Liver (tissue), 3 donors: ENCODE results near the gene PLCB1.

Experiments
- CTCF ChIP-seq: fragments of 150-350 bp; IDR thresholded peaks from 2 replicates; pipeline ENCODE4 v1.5.1; 2017; ENCODE audit warnings: improper control_type of control experiment, low read depth, low read length; ENCODE audit not compliant: missing input control
- EGR1 ChIP-seq, 2 donors: IDR thresholded peaks; 2 replicates each; pipeline ENCODE4 v1.6.1; 2016 to 2018; ENCODE audit warnings: antibody characterized with exemption in 2 of 2, low read depth in 2 of 2
- GABPA ChIP-seq, 2 donors: IDR thresholded peaks in 1 of 2; conservative IDR thresholded peaks in 1 of 2; 2 replicates each; pipeline ENCODE4 v1.6.1; 2016; ENCODE audit warnings: antibody characterized with exemption in 2 of 2, mild to moderate bottlenecking in 1 of 2, moderate library complexity in 1 of 2
- HNF4A ChIP-seq, 2 donors: conservative IDR thresholded peaks; 2 replicates each; pipeline ENCODE4 v1.6.1; 2016; ENCODE audit warnings: antibody characterized with exemption in 2 of 2, mild to moderate bottlenecking in 2 of 2
- HNF4G ChIP-seq: IDR thresholded peaks from 2 replicates; pipeline ENCODE4 v1.6.1; 2016; ENCODE audit warnings: antibody characterized with exemption
- JUND ChIP-seq, 2 donors: IDR thresholded peaks; 2 replicates each; pipeline ENCODE4 v1.6.1; 2016; ENCODE audit warnings: antibody characterized with exemption in 2 of 2
- RAD21 ChIP-seq, 2 donors: IDR thresholded peaks; 2 replicates each; pipeline ENCODE4 v1.6.1; 2016; ENCODE audit warnings: antibody characterized with exemption in 2 of 2, mild to moderate bottlenecking in 2 of 2
- REST ChIP-seq: IDR thresholded peaks from 2 replicates; pipeline ENCODE4 v1.6.1; 2016; ENCODE audit warnings: antibody characterized with exemption, mild to moderate bottlenecking
- RXRA ChIP-seq, 2 donors: IDR thresholded peaks; 2 replicates each; pipeline ENCODE4 v1.6.1; 2017 to 2018; ENCODE audit warnings: antibody characterized with exemption in 2 of 2, mild to moderate bottlenecking in 1 of 2
- SP1 ChIP-seq: IDR thresholded peaks from 2 replicates; pipeline ENCODE4 v1.6.1; 2018; ENCODE audit warnings: antibody characterized with exemption, mild to moderate bottlenecking
- TAF1 ChIP-seq: conservative IDR thresholded peaks from 2 replicates; pipeline ENCODE4 v1.6.1; 2016; ENCODE audit warnings: antibody characterized with exemption, mild to moderate bottlenecking
- ZBTB33 ChIP-seq: IDR thresholded peaks from 2 replicates; pipeline ENCODE4 v1.6.1; 2016; ENCODE audit warnings: antibody characterized with exemption
- TF ChIP-seq, protein P1 (sequence below): IDR thresholded peaks from 2 replicates; pipeline ENCODE4 v1.6.1; 2016; ENCODE audit warnings: antibody characterized with exemption
- TF ChIP-seq, protein P2 (sequence below): IDR thresholded peaks from 2 replicates; pipeline ENCODE4 v1.6.1; 2016; ENCODE audit warnings: antibody characterized with exemption
- donor health status: healthy.
- donor health status: healthy.

DNA sequence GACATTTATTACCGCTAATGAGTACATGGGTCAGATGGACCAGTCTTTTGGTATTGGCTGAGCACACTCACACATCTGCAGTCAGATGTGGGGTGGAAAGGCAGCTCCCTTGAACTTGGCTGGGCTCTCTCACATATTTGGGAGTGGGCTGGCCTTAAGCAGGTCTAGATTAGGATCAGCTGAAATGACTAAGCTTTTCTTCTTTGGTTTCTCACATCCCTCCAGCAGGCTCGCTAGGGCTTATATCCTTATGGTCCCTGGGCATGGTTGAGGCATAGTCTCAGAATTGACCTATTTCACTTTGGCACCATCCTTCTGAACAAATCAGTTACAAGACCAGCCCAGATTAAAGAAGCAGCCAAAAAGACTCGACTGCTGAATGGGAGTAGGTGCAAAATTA lies 14.4 kb upstream of the PLCB1 start:
- no peak for TF ChIP-seq CTCF
- TF ChIP-seq GABPA (IDR thresholded peaks at IDR 0.05 in 1 of 2, conservative IDR thresholded peaks at IDR 0.05 in 1 of 2) = no peak
- no peak for TF ChIP-seq EGR1 (IDR thresholded peaks at IDR 0.05; ENCODE audit: low read depth in 2 of 2)
- TF ChIP-seq TAF1 = no peak
- TF ChIP-seq REST = no peak
- no peak for TF ChIP-seq RXRA (IDR thresholded peaks at IDR 0.05)
- TF ChIP-seq JUND (IDR thresholded peaks at IDR 0.05) = no peak
- TF ChIP-seq RAD21 (IDR thresholded peaks at IDR 0.05) = no peak
- no peak for TF ChIP-seq ZBTB33
- TF ChIP-seq, protein P1, sequence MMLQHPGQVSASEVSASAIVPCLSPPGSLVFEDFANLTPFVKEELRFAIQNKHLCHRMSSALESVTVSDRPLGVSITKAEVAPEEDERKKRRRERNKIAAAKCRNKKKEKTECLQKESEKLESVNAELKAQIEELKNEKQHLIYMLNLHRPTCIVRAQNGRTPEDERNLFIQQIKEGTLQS = no peak
- TF ChIP-seq SP1 = no peak
- no peak for TF ChIP-seq HNF4A (conservative IDR thresholded peaks at IDR 0.05)
- no peak for TF ChIP-seq HNF4G
- TF ChIP-seq, protein P2, sequence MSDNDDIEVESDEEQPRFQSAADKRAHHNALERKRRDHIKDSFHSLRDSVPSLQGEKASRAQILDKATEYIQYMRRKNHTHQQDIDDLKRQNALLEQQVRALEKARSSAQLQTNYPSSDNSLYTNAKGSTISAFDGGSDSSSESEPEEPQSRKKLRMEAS = no peak
